HFF-Myc (cell line): ENCODE results near the gene TAF6L.
"Not testable (repeated sequence)": the region's sequence is repeated elsewhere in the genome, so short reads cannot be mapped to it uniquely, and the experiment has no call there.

Experiments
- DNase-seq: peaks from one replicate; pipeline ENCODE4 v3.0.0-alpha.2; 2011; ENCODE audit warnings: low read depth; ENCODE audit errors: extremely low read depth
- H3K4me3 ChIP-seq: replicated peaks from 2 replicates; pipeline ENCODE4 v1.5.1; 2011; ENCODE audit warnings: low read depth, mild to moderate bottlenecking, control low read depth, low read length
- CTCF ChIP-seq: IDR thresholded peaks from 2 replicates; pipeline ENCODE4 v1.5.1; 2012; ENCODE audit warnings: mild to moderate bottlenecking, low read depth, low read length, control low read depth; ENCODE audit errors: missing control alignments

TAF6L gene

GRCh38 chr11:62752177-62752785 is 18.9 kb upstream of the TAF6L start:
- no peak for DNase-seq
- no peak overlapping the region for H3K4me3 ChIP-seq
- no peak for TF ChIP-seq CTCF

- peak overlapping the region; percentile 62 for H3K4me3 ChIP-seq
- DNase-seq, result no peak
- no peak for TF ChIP-seq CTCF
Observed at GRCh38 chr11:62752994-62753735, 18.0 kb upstream of the TAF6L start.

- DNase-seq, result peak; percentile 99
- TF ChIP-seq CTCF, result no peak
Observed at GRCh38 chr11:62753736-62754603, 17.2 kb upstream of the TAF6L start, which contains the start of gene ZBTB3. Gene ZBTB3 (minus strand): TSS chr11:62754160. CDS start chr11:62753664, 496 bp downstream.

GRCh38 chr11:62755086-62755615 is 16.0 kb upstream of the TAF6L start:
- no peak overlapping the region for H3K4me3 ChIP-seq
- no peak for TF ChIP-seq CTCF
- DNase-seq, result no peak

More at GRCh38 chr11:62753736-62754603, 17.2 kb upstream of the TAF6L start, which contains the start of gene ZBTB3:
- peak within 1 kb of the TSS; percentile 62 for H3K4me3 ChIP-seq

- no peak for DNase-seq
- no peak overlapping the region for H3K4me3 ChIP-seq
- no peak for TF ChIP-seq CTCF
Observed at GRCh38 chr11:62757846-62758788, 13.1 kb upstream of the TAF6L start.

- 0 out of 2 replicates have a peak overlapping the region, but pooled peaks have one; percentile 11 for H3K4me3 ChIP-seq
- not testable (repeated sequence) for DNase-seq
Observed at GRCh38 chr11:62760867-62761227, 10.3 kb upstream of the TAF6L start.
